Measurements from ENCODE around the gene PLD2.
A peak's percentile ranks its signal among the peaks of the same experiment; 100 is the strongest.

Gene PLD2, protein sequence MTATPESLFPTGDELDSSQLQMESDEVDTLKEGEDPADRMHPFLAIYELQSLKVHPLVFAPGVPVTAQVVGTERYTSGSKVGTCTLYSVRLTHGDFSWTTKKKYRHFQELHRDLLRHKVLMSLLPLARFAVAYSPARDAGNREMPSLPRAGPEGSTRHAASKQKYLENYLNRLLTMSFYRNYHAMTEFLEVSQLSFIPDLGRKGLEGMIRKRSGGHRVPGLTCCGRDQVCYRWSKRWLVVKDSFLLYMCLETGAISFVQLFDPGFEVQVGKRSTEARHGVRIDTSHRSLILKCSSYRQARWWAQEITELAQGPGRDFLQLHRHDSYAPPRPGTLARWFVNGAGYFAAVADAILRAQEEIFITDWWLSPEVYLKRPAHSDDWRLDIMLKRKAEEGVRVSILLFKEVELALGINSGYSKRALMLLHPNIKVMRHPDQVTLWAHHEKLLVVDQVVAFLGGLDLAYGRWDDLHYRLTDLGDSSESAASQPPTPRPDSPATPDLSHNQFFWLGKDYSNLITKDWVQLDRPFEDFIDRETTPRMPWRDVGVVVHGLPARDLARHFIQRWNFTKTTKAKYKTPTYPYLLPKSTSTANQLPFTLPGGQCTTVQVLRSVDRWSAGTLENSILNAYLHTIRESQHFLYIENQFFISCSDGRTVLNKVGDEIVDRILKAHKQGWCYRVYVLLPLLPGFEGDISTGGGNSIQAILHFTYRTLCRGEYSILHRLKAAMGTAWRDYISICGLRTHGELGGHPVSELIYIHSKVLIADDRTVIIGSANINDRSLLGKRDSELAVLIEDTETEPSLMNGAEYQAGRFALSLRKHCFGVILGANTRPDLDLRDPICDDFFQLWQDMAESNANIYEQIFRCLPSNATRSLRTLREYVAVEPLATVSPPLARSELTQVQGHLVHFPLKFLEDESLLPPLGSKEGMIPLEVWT

DNA sequence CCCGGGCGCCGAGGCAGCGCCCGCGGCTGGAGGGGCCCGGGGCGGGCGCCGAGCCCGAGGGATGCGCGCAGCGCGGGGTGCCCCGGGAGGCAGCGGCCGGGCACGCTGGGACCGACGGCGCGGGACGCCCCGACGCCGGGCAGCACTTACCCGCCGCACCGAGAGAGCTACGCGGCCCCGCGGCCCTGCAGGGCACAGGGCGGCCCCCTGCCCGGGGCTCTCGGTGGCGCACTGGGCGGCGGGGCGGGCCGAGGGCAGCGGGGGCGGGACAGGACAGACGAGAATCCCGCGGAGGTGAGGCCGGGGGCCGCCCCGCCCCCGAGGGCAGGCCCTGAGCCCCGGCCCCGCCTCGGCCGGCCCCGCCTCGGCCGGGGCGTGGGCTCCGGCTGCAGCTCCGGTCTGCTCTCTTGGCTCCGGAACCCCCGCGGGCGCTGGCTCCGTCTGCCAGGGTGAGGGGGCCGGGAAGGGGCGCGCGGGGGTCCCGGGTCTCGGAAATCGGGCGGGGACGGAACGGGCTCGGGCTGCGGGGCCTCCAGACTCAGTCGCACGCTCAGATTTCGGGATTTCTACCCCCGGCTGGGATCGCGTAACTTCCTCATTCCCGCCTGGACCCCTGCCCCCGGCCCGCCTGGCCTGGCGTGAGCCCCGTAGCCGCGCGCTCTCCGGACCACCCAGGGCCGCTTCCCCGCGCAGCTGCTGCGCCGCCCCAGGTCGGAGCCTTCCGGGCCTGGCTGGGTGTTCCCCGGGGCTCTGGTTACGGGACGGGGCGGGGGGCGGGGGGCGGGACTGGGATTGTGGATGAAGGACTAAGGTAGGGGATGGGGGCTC lies at the start of gene PLD2:
Gene PLD2 (plus strand): TSS at position 376 of the 828 bp plus-strand sequence. CDS start 621 bp downstream, outside the sequence.
- DNase-seq (ENCODE audit: low read depth in 2 of 2): peak; percentile 79 to 87

DNA sequence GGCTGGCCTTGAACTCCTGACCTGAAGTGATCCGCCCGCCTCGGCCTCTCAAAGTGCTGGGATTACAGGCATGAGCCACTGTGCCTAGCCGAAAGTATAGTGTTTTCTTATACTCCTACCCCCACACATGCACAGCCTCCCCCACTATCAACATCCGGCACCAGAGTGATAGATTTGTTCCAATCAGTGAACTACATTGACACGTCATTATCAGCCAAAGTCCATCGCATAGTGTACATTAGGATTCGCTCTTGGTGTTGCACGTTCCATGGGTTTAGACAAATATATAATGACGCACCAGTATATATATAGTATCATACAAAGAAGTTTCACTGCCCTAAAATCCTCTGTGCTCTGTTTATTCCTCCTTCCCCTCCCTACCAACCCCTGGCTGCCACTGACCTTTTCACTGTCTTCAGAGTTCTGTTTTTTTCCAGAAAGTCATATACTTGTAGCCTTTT lies 47.1 kb upstream of the PLD2 start:
- no peak for DNase-seq (ENCODE audit: low read depth in 2 of 2)

DNA sequence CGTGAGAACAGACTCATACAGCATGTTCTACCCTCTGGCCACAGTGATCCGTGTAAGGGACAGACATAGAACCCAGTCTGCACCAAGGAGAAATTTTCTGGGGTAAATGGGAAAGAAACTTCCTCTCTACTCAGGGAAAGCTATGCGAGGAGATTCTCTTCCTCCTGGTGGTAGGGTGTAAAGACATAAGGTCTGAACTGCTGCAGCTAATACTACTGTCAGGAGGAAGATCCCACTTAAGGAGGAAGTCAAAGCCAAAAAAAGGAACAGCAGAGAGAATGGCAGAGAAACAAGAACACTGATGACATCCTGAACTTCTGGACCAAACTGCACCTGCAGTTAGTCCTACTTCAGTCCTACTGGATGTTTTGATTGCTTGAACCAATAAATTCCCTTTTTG lies 42.4 kb upstream of the PLD2 start:
- DNase-seq (ENCODE audit: low read depth in 2 of 2): no peak

DNA sequence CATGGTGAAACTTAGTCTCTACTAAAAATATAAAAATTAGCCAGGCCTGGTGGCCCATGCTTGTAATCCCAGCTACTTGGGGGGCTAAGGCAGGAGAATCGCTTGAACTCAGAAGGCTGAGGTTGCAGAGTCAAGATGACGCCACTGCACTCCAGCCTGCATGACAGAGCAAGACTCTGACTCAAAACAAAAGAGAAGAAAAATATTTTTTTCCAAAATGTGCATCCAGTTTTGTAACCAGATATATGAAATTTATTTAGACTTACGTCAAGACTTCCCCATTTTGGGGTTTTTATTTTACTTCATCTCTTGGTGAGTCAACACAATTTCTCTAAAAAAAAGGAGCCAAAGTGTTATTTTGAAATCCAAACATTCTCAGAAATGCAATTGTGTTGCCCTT lies 40.8 kb upstream of the PLD2 start:
- no peak for DNase-seq (ENCODE audit: low read depth in 2 of 2)

DNA sequence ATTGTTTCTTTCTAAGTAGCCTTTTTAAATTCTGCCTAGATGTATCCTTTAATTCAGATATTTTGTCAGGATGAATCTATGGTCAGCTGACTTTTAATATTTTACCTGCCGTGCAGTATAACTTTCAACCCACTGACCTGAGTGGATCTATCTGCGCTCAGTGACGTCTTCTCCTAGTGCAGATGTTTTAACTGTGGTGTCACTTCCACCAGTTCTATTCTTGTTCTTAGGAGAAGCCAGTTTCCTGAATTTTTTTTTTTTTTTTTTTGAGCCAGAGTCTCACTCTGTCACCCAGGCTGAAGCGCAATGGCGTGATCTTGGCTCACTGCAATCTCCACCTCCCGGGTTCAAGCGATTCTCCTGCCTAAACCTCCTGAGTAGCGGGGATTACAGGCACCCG lies 40.2 kb upstream of the PLD2 start:
- DNase-seq (ENCODE audit: low read depth in 2 of 2): no peak

DNA sequence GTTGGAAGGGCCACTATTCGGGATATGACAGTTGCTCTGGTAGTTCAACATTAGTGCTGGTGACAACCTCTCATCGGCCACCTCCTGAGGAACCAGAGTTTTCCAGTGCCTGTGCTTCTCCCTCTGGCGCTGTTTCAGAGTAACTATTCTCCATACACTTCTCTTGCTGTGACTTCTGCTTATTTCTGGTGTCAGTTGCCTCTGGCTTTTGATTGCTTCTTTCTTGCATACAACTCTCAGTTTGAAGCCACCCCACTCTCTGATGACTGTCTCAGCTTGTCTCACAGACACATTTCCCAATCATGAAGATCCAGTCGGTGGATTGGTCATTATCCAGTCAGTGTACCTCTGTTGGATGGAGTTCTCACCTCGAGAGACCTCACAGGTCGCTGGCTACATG lies 38.7 kb upstream of the PLD2 start:
- no peak for DNase-seq (ENCODE audit: low read depth in 2 of 2)

DNA sequence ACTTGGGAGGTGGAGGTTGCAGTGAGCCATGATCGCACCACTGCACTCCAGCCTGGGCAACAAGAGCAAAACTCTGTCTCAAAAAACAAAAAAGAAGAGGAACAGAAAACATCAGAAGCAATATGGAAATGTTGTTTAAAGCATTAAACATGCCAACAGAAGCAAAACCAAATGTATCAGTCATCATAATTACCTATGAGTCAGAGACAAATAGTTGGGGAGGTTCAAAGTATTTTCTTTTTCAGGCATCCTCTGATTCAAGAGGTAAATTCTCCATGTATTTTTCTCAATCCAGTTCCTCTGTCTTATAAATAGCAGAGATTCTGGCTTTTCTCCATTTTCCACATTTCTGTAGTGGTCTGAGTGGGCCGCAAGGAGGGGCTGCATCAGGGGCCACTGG lies 37.3 kb upstream of the PLD2 start:
- DNase-seq (ENCODE audit: low read depth in 2 of 2): no peak

DNA sequence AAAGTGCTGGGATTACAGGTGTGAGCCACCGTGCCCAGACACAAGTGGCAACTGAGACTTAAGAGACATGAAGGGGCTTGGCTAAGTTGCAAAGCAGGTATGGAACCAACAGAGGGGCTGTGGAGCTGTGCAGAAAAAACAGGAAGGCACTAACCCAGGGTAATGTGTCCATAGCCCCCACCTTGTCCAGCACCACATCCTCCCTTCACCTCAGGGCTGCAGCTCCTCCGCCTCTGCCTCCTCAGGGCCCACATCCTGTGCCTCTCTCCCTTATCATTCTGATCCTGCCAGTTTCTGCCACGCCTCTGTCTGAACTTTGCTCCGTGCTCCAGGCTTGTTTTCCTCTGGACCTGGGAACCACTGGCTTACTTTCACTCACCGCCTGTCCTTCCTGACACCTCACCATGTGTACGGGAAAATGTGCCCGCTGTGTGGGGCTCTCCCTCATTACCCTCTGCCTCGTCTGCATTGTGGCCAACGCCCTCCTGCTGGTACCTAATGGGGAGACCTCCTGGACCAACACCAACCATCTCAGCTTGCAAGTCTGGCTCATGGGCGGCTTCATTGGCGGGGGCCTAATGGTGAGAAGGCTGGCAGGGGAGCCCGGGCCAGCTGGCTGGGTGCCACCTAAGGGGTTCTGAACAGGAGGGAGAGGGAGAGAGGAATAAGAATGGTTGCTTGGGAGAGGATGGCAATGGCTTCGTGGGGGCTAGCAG lies 35.3 kb upstream of the PLD2 start, which contains the start of gene TM4SF5:
Gene TM4SF5 (plus strand): TSS at position 368 of the 716 bp plus-strand sequence. CDS start 37 bp downstream, at position 405.
- DNase-seq (ENCODE audit: low read depth in 2 of 2): no peak

DNA sequence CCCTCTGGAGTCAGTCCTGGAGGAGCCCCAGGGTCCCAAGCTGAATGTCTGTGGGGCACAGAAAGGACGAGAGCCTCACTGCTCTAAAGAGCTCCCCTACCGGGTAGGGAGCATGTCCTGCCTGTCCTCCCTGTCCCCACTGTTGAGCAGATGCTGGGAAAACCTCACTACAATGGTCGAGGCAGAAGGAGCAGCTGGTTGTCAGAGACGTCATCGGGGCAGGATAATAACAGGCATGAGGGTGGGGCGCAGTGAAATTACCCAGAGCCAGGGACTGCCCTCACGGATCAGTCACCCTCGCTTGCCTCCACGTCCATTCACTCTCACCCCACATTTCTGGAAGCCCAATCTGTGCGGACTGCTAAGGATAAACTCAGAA lies 34.7 kb upstream of the PLD2 start:
- DNase-seq (ENCODE audit: low read depth in 2 of 2): no peak

DNA sequence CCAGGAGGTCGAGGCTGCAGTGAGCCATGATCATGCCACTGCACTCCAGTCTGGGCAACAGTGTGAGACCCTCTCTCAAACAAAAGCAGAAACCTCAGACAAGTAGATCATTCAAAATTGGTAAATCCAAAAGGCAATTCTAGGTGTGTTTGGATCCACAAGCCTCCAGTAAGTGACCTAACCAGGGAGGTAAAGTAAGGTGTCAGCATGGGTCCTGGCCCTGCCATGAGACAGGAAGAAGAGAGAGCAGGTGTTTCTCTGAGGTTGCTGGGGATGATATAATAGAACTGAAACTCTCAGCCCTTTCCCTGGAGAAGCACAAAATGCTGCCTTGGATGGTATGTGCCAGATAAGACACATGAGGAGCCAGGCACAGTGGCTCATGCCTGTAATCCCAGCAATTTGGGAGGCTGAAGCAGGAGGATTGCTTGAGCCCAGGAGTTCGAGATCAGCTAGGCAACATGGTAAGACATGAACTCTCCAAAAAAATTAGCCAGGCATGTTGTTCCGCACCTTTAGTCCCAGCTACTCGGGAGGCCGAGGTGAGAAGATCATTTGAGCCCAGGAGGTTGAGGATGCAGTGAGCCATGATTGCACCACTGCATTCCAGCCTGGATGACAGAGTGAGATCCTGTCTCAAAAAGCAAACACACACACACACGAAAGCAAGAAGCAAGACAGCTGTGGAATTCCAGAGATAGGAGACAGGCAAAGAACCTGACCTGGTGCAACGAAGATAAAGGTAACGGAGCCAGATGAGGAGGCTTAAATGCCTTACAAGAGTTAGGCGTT lies 28.8 kb upstream of the PLD2 start:
- no peak for DNase-seq (ENCODE audit: low read depth in 2 of 2)

DNA sequence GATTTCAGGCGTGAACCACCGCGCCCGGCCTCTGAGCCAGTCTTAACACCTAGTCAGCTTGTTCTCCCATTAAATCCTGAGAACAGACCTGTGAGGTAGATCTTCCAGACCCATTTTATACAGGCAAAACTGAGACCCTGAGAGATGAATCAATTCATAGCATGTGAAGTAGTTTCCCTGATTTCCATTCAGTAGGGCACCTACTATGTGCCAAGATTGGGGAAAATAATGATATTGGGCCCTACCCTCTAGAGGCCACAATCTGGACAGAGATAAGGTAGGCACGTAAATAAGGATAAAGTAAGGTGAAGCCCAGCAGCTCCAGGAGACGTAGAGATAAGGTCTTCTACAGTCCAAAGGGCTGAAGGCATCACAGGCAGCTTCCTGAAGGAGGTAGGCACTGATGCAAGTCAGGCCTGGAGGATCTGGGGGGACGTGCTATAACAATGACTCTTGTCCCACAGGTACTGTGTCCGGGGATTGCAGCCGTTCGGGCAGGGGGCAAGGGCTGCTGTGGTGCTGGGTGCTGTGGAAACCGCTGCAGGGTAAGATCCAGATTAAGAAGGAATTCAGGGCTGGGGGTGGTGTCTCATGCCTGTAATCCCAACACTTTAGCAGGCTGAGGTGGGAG lies 26.5 kb upstream of the PLD2 start:
- no peak for DNase-seq (ENCODE audit: low read depth in 2 of 2)

DNA sequence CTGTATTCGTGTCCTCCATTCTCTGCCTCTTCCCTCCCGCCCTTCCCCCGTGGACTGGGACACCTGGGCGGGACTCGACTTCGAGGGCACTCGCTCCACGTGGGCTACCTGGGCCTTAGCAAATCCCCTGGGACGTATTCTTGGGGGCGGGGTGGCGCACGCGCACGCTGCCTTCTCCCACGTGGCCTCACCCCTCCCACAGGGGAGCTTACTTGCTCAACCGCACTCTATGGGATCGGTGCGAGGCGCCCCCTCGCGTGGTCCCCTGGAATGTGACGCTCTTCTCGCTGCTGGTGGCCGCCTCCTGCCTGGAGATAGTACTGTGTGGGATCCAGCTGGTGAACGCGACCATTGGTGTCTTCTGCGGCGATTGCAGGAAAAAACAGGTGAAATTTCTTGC lies 24.3 kb upstream of the PLD2 start:
- DNase-seq (ENCODE audit: low read depth in 2 of 2): no peak

DNA sequence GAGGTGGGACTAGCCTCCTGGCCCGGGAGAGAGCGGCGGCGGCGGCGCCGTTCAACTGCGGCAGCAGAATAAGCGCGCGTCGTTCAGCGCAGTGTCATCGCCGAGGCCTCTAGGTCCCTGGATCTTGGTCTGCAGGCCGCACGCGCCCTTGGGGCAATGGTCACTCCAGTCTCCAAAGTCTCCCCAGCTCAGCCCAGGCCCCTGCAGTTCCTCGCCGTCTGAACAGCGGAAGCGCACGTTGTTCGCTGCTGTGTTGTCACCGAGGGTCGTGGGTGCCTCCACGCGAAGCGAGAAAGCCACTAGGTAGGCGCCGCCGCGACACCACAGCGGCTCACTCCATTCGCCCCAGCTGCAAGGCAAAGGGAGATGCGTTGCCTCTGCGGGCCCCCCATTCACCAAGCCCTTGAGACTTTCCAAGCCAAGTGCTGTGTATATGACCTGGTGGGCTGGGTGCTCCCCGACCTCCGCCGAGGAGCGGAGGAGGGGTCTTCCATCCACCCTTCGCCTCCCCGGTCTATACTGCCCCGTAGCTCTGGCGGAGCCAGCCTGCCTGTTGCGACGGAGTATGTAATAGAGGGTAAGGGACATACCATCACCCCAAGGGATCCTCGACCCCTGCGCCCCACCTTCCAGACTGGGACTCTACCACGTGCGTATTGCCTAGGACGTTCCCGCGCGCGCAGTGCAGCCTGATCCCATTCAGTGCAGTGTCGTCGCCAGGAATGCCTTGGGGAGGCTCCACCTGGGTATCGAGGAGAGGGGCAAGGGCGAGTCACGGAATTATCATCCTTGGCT lies 21.4 kb upstream of the PLD2 start:
- DNase-seq (ENCODE audit: low read depth in 2 of 2): no peak

DNA sequence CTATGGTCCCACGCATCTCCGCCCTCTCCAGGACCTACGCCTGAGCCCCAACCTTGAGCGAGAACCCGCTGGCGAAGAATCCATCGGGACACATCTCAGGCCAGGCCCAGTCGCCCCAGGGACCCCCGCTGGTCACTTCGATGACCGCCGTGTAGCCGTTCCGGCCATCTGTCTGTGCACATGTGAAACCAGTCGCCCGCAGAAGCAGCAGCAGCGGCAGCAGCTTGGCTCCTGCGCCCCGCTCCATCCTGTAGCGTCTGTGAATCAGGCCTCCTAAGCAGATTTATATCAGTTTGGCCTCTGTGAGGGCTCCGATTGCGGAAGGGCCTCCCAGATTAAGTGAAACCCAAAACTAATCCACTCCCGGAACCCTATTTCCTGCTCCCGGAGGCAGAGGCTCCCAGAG lies 20.8 kb upstream of the PLD2 start, which contains the start of gene VMO1:
Gene VMO1 (minus strand): TSS at position 259 of the 406 bp plus-strand sequence. CDS start 12 bp downstream, at position 247.
- no peak for DNase-seq (ENCODE audit: low read depth in 2 of 2)

DNA sequence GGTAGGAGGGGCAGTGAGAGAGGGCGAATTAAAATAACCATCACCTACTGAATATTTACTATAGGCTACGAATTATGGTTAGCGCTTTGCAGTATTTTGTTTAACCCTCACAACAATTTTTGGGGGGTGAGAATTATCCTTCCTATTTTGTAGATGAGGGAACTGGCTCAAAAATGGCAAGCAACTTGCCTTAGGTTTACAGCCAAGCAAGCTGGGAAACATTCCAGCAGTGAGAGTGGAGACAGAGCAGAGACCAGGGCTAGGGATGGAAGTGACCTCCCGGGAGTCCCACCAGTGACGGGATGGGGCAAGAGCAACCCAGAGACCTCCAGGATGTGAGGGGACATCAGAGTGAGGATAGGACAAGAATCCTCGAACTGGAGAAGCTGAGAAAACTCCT lies 20.4 kb upstream of the PLD2 start:
- no peak for DNase-seq (ENCODE audit: low read depth in 2 of 2)

DNA sequence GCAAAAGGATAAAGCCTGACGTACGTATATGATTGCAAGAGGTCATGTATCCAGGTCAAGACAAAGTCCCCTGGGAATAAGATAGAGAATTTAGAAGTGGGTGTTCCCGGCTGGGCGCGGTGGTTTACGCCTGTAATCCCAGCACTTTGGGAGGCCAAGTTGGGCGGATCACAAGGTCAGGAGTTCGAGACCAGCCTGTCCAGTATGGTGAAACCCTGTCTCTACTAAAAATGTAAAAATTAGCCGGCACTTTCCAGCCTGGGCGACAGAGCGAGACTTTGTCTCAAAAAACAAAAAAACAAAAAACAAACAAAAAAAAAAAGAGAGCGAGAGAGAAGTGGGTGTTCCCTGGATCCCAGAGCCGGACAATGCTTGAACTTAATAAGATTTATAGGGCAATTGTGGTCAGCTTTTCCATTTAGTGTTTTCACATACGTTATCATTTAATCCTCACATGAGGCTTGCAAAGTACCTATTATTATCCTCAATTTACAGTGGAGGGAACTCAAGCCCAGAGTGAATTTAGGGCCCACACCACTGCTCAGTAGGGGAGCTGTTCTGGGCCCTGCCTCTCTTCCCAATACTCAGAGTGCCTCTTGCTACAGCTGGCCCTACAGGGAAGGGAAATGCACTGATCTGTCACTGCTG lies 18.7 kb upstream of the PLD2 start:
- no peak for DNase-seq (ENCODE audit: low read depth in 2 of 2)

DNA sequence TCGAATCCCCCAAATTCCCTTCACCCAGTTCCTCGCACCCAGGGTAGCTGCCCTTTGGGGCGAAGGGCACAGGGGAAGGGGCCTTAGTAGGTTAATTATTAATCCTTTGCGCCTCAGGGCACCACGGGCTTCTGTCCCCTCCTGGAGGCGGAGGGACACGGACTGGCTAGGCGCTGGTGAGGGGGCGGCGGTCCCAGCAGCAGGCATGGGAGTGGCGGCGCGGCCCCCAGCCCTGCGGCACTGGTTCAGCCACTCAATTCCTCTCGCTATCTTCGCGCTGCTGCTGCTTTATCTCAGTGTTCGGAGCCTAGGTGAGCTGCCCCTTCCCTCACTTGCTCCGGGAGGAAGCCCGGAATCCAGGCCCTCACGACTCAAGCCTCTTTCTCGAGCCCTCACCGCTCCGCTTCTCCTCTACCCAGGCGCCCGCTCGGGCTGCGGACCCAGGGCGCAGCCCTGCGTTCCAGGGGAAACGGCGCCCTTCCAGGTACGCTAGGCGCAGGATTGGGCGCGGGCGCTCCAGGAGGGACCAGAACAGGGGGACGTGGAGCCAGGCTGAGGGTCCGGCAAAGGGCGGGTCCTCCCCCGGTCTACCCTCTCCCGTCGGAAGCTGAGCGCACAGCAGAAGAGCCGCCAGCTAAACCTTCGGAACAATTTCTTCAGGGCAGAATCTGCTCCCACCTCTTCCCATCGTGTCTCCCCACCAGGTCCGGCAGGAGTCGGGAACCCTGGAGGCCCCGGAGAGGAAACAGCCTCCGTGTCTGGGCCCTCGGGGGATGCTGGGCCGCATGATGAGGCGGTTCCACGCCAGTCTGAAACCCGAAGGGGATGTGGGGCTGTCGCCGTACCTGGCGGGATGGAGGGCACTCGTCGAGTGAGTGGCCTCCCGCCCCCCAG lies 17.9 kb upstream of the PLD2 start, which contains the start of gene GLTPD2:
Gene GLTPD2 (plus strand): TSS at position 158 of the 894 bp plus-strand sequence. CDS start 48 bp downstream, at position 206.
- no peak for DNase-seq (ENCODE audit: low read depth in 2 of 2)
